Mesothelial cell of epicardium (in vitro differentiated cells): ENCODE results near the gene STX4. TPM values are rescaled to one million over a fixed set of nuclear protein-coding genes. Genes with fewer than 3 reads are reported as not detected.

ENCODE experiments used
- DNase-seq, 2 experiments: peaks; one replicate each; pipeline ENCODE4 v3.0.0; 2021; ENCODE audit warnings: low spot score in 2 of 2; ENCODE audit not compliant: unreplicated experiment in 2 of 2
- H3K27ac Mint-ChIP-seq: 2 replicates; pipeline ENCODE4 v1.8.0; 2021; ENCODE audit warnings: mixed read lengths
- H3K27me3 Mint-ChIP-seq: 2 replicates; pipeline ENCODE4 v1.8.0; 2021; ENCODE audit warnings: low read depth, mixed read lengths
- H3K36me3 Mint-ChIP-seq: 2 replicates; pipeline ENCODE4 v1.8.0; 2021; ENCODE audit warnings: mixed read lengths
- H3K4me1 Mint-ChIP-seq: 2 replicates; pipeline ENCODE4 v1.8.0; 2021; ENCODE audit warnings: mixed read lengths
- H3K4me3 Mint-ChIP-seq: 2 replicates; pipeline ENCODE4 v1.8.0; 2021; ENCODE audit warnings: mild to moderate bottlenecking, moderate library complexity, mixed read lengths
- H3K9me3 Mint-ChIP-seq: 2 replicates; pipeline ENCODE4 v1.8.0; 2021; ENCODE audit warnings: mixed read lengths
- total RNA-seq: library from RNA; stranded (reverse); gene quantifications from 3 replicates; pipeline ENCODE4 v1.2.1, GENCODE V29; 2021
- TF ChIP-seq, protein P1 (sequence below): fragments of 200-600 bp; sonication (generic); IDR thresholded peaks from one replicate; pipeline ENCODE4 v1.5.0; 2021; ENCODE audit warnings: antibody characterized with exemption; ENCODE audit not compliant: unreplicated experiment

Gene STX4
- total RNA-seq, 1 donor from 2014 or later: 42.8 TPM

- H3K27ac Mint-ChIP-seq: no peak overlapping the region
- no peaks in the 10 kb centered on the region for H3K9me3 Mint-ChIP-seq
- TF ChIP-seq, protein P1, sequence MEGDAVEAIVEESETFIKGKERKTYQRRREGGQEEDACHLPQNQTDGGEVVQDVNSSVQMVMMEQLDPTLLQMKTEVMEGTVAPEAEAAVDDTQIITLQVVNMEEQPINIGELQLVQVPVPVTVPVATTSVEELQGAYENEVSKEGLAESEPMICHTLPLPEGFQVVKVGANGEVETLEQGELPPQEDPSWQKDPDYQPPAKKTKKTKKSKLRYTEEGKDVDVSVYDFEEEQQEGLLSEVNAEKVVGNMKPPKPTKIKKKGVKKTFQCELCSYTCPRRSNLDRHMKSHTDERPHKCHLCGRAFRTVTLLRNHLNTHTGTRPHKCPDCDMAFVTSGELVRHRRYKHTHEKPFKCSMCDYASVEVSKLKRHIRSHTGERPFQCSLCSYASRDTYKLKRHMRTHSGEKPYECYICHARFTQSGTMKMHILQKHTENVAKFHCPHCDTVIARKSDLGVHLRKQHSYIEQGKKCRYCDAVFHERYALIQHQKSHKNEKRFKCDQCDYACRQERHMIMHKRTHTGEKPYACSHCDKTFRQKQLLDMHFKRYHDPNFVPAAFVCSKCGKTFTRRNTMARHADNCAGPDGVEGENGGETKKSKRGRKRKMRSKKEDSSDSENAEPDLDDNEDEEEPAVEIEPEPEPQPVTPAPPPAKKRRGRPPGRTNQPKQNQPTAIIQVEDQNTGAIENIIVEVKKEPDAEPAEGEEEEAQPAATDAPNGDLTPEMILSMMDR: no peak
- peaks cover 9% of the 10 kb centered on the region for H3K4me1 Mint-ChIP-seq
- no peak for DNase-seq
- no peak overlapping the region for H3K4me3 Mint-ChIP-seq
- no peaks in the 10 kb centered on the region for H3K36me3 Mint-ChIP-seq
- peaks cover 28% of the 10 kb centered on the region for H3K27me3 Mint-ChIP-seq
Observed at GRCh38 chr16:31002862-31003341, 30.5 kb upstream of the STX4 start.

- no peak for DNase-seq
- Mint-ChIP-seq H3K4me1 (peaks cover 3% of the 10 kb centered on the region), H3K9me3 (no peaks in the 10 kb centered on the region), H3K27me3 (peaks cover 29% of the 10 kb centered on the region), H3K4me3 (no peak overlapping the region), H3K36me3 (no peaks in the 10 kb centered on the region), H3K27ac (no peak overlapping the region)
- TF ChIP-seq, protein P1: no peak
Observed at GRCh38 chr16:31003744-31004143, 29.6 kb upstream of the STX4 start.

- TF ChIP-seq, protein P1: no peak
- Mint-ChIP-seq H3K9me3 (no peaks in the 10 kb centered on the region), H3K4me1 (peaks cover 3% of the 10 kb centered on the region), H3K27me3 (peaks cover 33% of the 10 kb centered on the region), H3K36me3 (no peaks in the 10 kb centered on the region), H3K27ac (no peak overlapping the region), H3K4me3 (no peak overlapping the region)
- no peak for DNase-seq
Observed at GRCh38 chr16:31004658-31005057, 28.7 kb upstream of the STX4 start.

DNA sequence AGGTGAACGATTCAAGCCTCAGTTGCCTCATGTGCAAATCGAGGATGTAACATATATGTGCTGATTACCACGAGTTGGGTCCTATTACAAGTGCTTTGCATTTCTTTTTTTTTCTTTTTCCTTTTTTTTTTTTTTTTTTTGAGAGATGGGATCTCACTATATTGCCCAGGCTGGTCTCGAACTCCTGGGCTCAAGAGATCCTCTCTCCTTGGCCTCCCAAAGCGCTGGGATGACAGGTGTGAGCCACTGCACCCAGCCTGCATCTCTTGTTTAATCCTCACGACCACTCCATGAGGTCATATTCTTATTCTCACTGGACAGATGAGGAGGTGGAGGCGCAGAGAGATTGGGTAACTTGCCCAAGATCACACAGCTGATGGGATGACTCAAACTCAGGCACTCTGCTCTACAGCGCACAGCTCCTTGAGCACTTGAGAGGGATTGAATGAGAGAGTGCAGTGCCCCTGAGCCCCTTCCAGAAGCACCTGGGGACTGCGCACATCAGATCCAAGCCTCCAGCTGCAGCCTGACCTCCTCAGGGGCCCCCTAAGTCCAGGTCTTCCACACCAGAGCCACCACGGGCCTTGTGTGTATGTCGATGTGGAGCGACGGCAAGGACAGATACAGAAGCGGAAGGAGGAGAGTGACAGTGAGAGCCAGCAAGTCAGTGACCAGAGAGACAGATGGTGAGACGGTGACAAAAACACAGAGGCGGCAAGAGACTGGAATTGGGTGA lies 27.8 kb upstream of the STX4 start:
- no peak for DNase-seq
- H3K4me3 Mint-ChIP-seq: no peak overlapping the region

DNA sequence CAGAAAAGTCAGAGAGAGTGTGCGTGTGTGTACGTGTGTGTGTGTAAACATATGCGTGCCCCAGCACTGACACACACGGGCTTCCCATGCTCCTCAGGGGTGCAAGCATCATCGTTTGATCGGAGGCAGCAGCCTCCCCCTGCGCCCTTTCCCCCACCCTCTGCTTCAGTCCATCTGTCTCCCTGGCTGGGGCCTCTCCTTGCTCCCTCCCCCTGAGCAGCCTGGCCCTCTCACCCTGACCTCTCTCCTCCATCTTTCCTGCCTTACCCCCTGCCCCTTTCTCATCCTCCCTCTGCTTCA lies 27.3 kb upstream of the STX4 start:
- TF ChIP-seq, protein P1: no peak
- no peaks in the 10 kb centered on the region for H3K36me3 Mint-ChIP-seq
- DNase-seq: no peak
- H3K27ac Mint-ChIP-seq: no peak overlapping the region
- peaks cover 44% of the 10 kb centered on the region for H3K27me3 Mint-ChIP-seq
- no peak overlapping the region for H3K4me3 Mint-ChIP-seq
- H3K4me1 Mint-ChIP-seq: peaks cover 8% of the 10 kb centered on the region
- H3K9me3 Mint-ChIP-seq: no peaks in the 10 kb centered on the region

More for the DNA sequence above, 27.8 kb upstream of the STX4 start:
- H3K27ac Mint-ChIP-seq: no peak overlapping the region
- TF ChIP-seq, protein P1: no peak
- no peaks in the 10 kb centered on the region for H3K36me3 Mint-ChIP-seq
- peaks cover 39% of the 10 kb centered on the region for H3K27me3 Mint-ChIP-seq
- H3K9me3 Mint-ChIP-seq: no peaks in the 10 kb centered on the region
- peaks cover 8% of the 10 kb centered on the region for H3K4me1 Mint-ChIP-seq
